ENCODE measurements around the gene LMTK3. TPM values are rescaled to one million over a fixed set of nuclear protein-coding genes. Genes with fewer than 3 reads are reported as not detected.
"Not testable (repeated sequence)": the region's sequence is repeated elsewhere in the genome, so short reads cannot be mapped to it uniquely, and the experiment has no call there.

The LMTK3 gene
- total RNA-seq, 1 donor from 2014 or later = 12.2 TPM

- no peaks in the 10 kb centered on the region for H3K27me3 Mint-ChIP-seq
- no peak overlapping the region for H3K27ac Mint-ChIP-seq
- DNase-seq (ENCODE audit: extremely low spot score, unreplicated experiment) = no peak
- H3K9me3 Mint-ChIP-seq = peaks cover 5% of the 10 kb centered on the region
- no peaks in the 10 kb centered on the region for H3K36me3 Mint-ChIP-seq
- H3K4me1 Mint-ChIP-seq (ENCODE audit: unreplicated experiment) = no peaks in the 10 kb centered on the region
- no peak overlapping the region for H3K4me3 Mint-ChIP-seq
- no peak for TF ChIP-seq CTCF (conservative IDR thresholded peaks at IDR 0.05)
Measured at GRCh38 chr19:48520134-48520533, 8.5 kb upstream of the LMTK3 start.

- H3K4me1 Mint-ChIP-seq (ENCODE audit: unreplicated experiment); H3K4me3 Mint-ChIP-seq; H3K36me3 Mint-ChIP-seq; DNase-seq (ENCODE audit: extremely low spot score, unreplicated experiment); H3K27me3 Mint-ChIP-seq; H3K9me3 Mint-ChIP-seq; H3K27ac Mint-ChIP-seq: not testable (repeated sequence)
Measured at GRCh38 chr19:48519426-48519825, 7.8 kb upstream of the LMTK3 start.

DNA sequence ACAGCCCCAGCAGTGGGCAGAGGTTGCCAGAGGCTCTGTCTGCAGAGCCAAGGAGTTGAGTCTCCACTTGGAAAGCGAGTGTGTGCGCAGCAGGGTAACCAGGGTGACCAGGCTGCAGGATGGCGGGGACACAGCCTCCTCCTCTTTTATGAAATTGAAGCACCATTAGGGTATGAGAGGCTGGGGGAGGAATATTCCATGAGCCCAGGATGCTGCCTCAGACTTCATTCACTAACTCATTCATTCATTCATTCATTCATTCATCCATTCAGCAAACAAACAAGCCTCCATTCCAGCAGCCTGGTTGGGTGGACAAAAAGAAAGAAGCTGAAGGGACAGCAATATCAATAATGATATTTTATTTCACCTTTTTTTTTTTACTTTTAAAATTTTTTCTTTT, 6.6 kb upstream of the LMTK3 start:
- H3K4me1 Mint-ChIP-seq (ENCODE audit: unreplicated experiment) = peaks cover 5% of the 10 kb centered on the region
- H3K4me3 Mint-ChIP-seq = no peak overlapping the region
- H3K36me3 Mint-ChIP-seq = no peaks in the 10 kb centered on the region
- DNase-seq (ENCODE audit: extremely low spot score, unreplicated experiment) = no peak
- no peaks in the 10 kb centered on the region for H3K9me3 Mint-ChIP-seq
- no peak overlapping the region for H3K27ac Mint-ChIP-seq
- H3K27me3 Mint-ChIP-seq = peaks cover 4% of the 10 kb centered on the region
- no peak for TF ChIP-seq CTCF (conservative IDR thresholded peaks at IDR 0.05)

GRCh38 chr19:48516536-48516935, 4.9 kb upstream of the LMTK3 start:
- H3K36me3 Mint-ChIP-seq = no peaks in the 10 kb centered on the region
- no peak for TF ChIP-seq CTCF (conservative IDR thresholded peaks at IDR 0.05)
- peaks cover 4% of the 10 kb centered on the region for H3K27me3 Mint-ChIP-seq
- peaks cover 5% of the 10 kb centered on the region for H3K4me1 Mint-ChIP-seq (ENCODE audit: unreplicated experiment)
- H3K4me3 Mint-ChIP-seq = no peak overlapping the region
- H3K27ac Mint-ChIP-seq = peak overlapping the region; percentile 60
- no peaks in the 10 kb centered on the region for H3K9me3 Mint-ChIP-seq
- no peak for DNase-seq (ENCODE audit: extremely low spot score, unreplicated experiment)

DNA sequence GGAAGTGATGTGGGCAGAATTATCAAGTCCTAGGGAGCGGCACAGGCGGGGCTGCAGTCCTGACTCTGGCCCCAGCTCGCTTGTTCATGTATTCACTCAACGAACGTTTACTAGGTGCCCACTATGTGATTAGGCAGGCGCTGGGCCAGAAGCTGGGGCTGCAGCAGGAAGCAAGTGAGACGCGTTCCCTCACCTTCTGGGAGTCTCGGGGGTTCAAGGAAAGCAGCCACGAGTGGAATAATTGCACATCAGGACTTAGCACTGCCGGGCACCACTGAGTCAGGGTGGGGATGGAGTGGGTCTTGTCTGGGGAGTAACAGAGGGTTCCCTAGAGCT, 2.5 kb upstream of the LMTK3 start:
- no peaks in the 10 kb centered on the region for H3K36me3 Mint-ChIP-seq
- H3K4me1 Mint-ChIP-seq (ENCODE audit: unreplicated experiment) = peaks cover 5% of the 10 kb centered on the region
- no peaks in the 10 kb centered on the region for H3K9me3 Mint-ChIP-seq
- no peak for TF ChIP-seq CTCF (conservative IDR thresholded peaks at IDR 0.05)
- H3K27me3 Mint-ChIP-seq = peaks cover 4% of the 10 kb centered on the region
- H3K27ac Mint-ChIP-seq = peak overlapping the region; percentile 78
- H3K4me3 Mint-ChIP-seq = no peak overlapping the region
- no peak for DNase-seq (ENCODE audit: extremely low spot score, unreplicated experiment)

- no peak overlapping the region for H3K4me3 Mint-ChIP-seq
- H3K4me1 Mint-ChIP-seq (ENCODE audit: unreplicated experiment) = peaks cover 5% of the 10 kb centered on the region
- no peak for TF ChIP-seq CTCF (conservative IDR thresholded peaks at IDR 0.05)
- no peaks in the 10 kb centered on the region for H3K36me3 Mint-ChIP-seq
- DNase-seq (ENCODE audit: extremely low spot score, unreplicated experiment) = no peak
- no peaks in the 10 kb centered on the region for H3K9me3 Mint-ChIP-seq
- peak overlapping the region; percentile 78 for H3K27ac Mint-ChIP-seq
- peaks cover 4% of the 10 kb centered on the region for H3K27me3 Mint-ChIP-seq
Measured at GRCh38 chr19:48513289-48514122, 1.9 kb upstream of the LMTK3 start.

All from type B pancreatic cell (in vitro differentiated cells).